ENCODE results near the gene USF2. TPM values are rescaled to one million over a fixed set of nuclear protein-coding genes. Genes with fewer than 3 reads are reported as not detected.

The USF2 gene
- polyA plus RNA-seq, 1 donor from 2014 or later, result 11.5 TPM

- Mint-ChIP-seq H3K4me3 (no peak overlapping the region), H3K27me3 (no peaks in the 10 kb centered on the region), H3K9me3 (no peaks in the 10 kb centered on the region), H3K27ac (no peak overlapping the region), H3K4me1 (peaks cover 17 to 21% (median 21%) of the 10 kb centered on the region in 3 donors), H3K36me3 (no peaks in the 10 kb centered on the region)
Observed at GRCh38 chr19:35304036-35304435, 35.3 kb downstream of the USF2 start.

- Mint-ChIP-seq H3K36me3 (no peaks in the 10 kb centered on the region), H3K27me3 (no peaks in the 10 kb centered on the region), H3K27ac (no peak overlapping the region), H3K9me3 (no peaks in the 10 kb centered on the region), H3K4me3 (peak overlapping the region in 1 of 4 donors; percentile 30), H3K4me1 (peaks cover 18 to 22% (median 21%) of the 10 kb centered on the region in 3 donors)
Observed at GRCh38 chr19:35305181-35305580, 36.4 kb downstream of the USF2 start.

GRCh38 chr19:35306473-35307246 lies 37.9 kb downstream of the USF2 start:
- no peaks in the 10 kb centered on the region for H3K27me3 Mint-ChIP-seq
- no peaks in the 10 kb centered on the region for H3K36me3 Mint-ChIP-seq
- peaks cover 18 to 23% (median 22%) of the 10 kb centered on the region in 3 donors for H3K4me1 Mint-ChIP-seq
- H3K27ac Mint-ChIP-seq, result peak overlapping the region in 2 of 3 donors; percentile 19 to 46
- peak overlapping the region in 2 of 4 donors; percentile 22 to 81 for H3K4me3 Mint-ChIP-seq
- no peaks in the 10 kb centered on the region for H3K9me3 Mint-ChIP-seq

- H3K27me3 Mint-ChIP-seq, result no peaks in the 10 kb centered on the region
- H3K4me1 Mint-ChIP-seq, result peaks cover 18 to 23% (median 22%) of the 10 kb centered on the region in 3 donors
- peak overlapping the region in 3 of 4 donors; percentile 30 to 87 (median 73) for H3K4me3 Mint-ChIP-seq
- H3K27ac Mint-ChIP-seq, result no peak overlapping the region
- H3K36me3 Mint-ChIP-seq, result no peaks in the 10 kb centered on the region
- no peaks in the 10 kb centered on the region for H3K9me3 Mint-ChIP-seq
Observed at GRCh38 chr19:35307931-35308330, 39.2 kb downstream of the USF2 start.

GRCh38 chr19:35308910-35309309 lies 40.1 kb downstream of the USF2 start:
- no peaks in the 10 kb centered on the region for H3K36me3 Mint-ChIP-seq
- peaks cover 18 to 22% (median 20%) of the 10 kb centered on the region in 3 donors for H3K4me1 Mint-ChIP-seq
- H3K4me3 Mint-ChIP-seq, result peak overlapping the region in 1 of 4 donors; percentile 52
- H3K9me3 Mint-ChIP-seq, result no peaks in the 10 kb centered on the region
- peak overlapping the region in 2 of 3 donors; percentile 9 to 71 for H3K27ac Mint-ChIP-seq
- no peaks in the 10 kb centered on the region for H3K27me3 Mint-ChIP-seq

GRCh38 chr19:35309481-35310279 lies 40.9 kb downstream of the USF2 start:
- Mint-ChIP-seq H3K4me3 (peak overlapping the region in 2 of 4 donors; percentile 8 to 22), H3K4me1 (peaks cover 20 to 23% (median 22%) of the 10 kb centered on the region in 3 donors), H3K27ac (no peak overlapping the region), H3K36me3 (no peaks in the 10 kb centered on the region), H3K27me3 (no peaks in the 10 kb centered on the region), H3K9me3 (no peaks in the 10 kb centered on the region)

GRCh38 chr19:35310331-35310730 lies 41.6 kb downstream of the USF2 start:
- H3K27ac Mint-ChIP-seq, result no peak overlapping the region
- H3K9me3 Mint-ChIP-seq, result no peaks in the 10 kb centered on the region
- peak overlapping the region in 1 of 4 donors; percentile 27 for H3K4me3 Mint-ChIP-seq
- no peaks in the 10 kb centered on the region for H3K27me3 Mint-ChIP-seq
- H3K36me3 Mint-ChIP-seq, result no peaks in the 10 kb centered on the region
- peaks cover 18 to 23% (median 22%) of the 10 kb centered on the region in 3 donors for H3K4me1 Mint-ChIP-seq

- H3K36me3 Mint-ChIP-seq, result no peaks in the 10 kb centered on the region
- no peaks in the 10 kb centered on the region for H3K9me3 Mint-ChIP-seq
- peaks cover 18 to 26% (median 23%) of the 10 kb centered on the region in 3 donors for H3K4me1 Mint-ChIP-seq
- no peak overlapping the region for H3K27ac Mint-ChIP-seq
- no peaks in the 10 kb centered on the region for H3K27me3 Mint-ChIP-seq
- no peak overlapping the region for H3K4me3 Mint-ChIP-seq
Observed at GRCh38 chr19:35310811-35311465, 42.2 kb downstream of the USF2 start.

GRCh38 chr19:35311901-35312665 lies 43.3 kb downstream of the USF2 start:
- Mint-ChIP-seq H3K27ac (no peak overlapping the region), H3K4me3 (peak overlapping the region in 1 of 4 donors; percentile 17), H3K4me1 (peaks cover 15 to 24% (median 18%) of the 10 kb centered on the region in 3 donors), H3K36me3 (no peaks in the 10 kb centered on the region), H3K9me3 (no peaks in the 10 kb centered on the region), H3K27me3 (no peaks in the 10 kb centered on the region)

GRCh38 chr19:35313587-35313986 lies 44.8 kb downstream of the USF2 start:
- H3K9me3 Mint-ChIP-seq, result no peaks in the 10 kb centered on the region
- H3K27ac Mint-ChIP-seq, result no peak overlapping the region
- H3K27me3 Mint-ChIP-seq, result no peaks in the 10 kb centered on the region
- no peaks in the 10 kb centered on the region for H3K36me3 Mint-ChIP-seq
- H3K4me1 Mint-ChIP-seq, result peaks cover 16 to 22% (median 21%) of the 10 kb centered on the region in 3 donors
- no peak overlapping the region for H3K4me3 Mint-ChIP-seq

GRCh38 chr19:35314031-35314430 lies 45.3 kb downstream of the USF2 start:
- H3K9me3 Mint-ChIP-seq, result no peaks in the 10 kb centered on the region
- peak overlapping the region in 2 of 4 donors; percentile 2 to 81 for H3K4me3 Mint-ChIP-seq
- no peak overlapping the region for H3K27ac Mint-ChIP-seq
- H3K4me1 Mint-ChIP-seq, result peaks cover 21 to 22% (median 21%) of the 10 kb centered on the region in 3 donors
- H3K36me3 Mint-ChIP-seq, result no peaks in the 10 kb centered on the region
- H3K27me3 Mint-ChIP-seq, result no peaks in the 10 kb centered on the region

GRCh38 chr19:35314858-35315470 lies 46.2 kb downstream of the USF2 start:
- Mint-ChIP-seq H3K4me1 (peaks cover 24 to 28% (median 26%) of the 10 kb centered on the region in 3 donors), H3K27ac (peak overlapping the region in 2 of 3 donors; percentile 56 to 87), H3K4me3 (no peak overlapping the region), H3K9me3 (no peaks in the 10 kb centered on the region), H3K36me3 (no peaks in the 10 kb centered on the region), H3K27me3 (no peaks in the 10 kb centered on the region)

GRCh38 chr19:35315883-35316282 lies 47.1 kb downstream of the USF2 start:
- Mint-ChIP-seq H3K4me3 (no peak overlapping the region), H3K27ac (no peak overlapping the region), H3K27me3 (no peaks in the 10 kb centered on the region), H3K4me1 (peaks cover 30 to 37% (median 33%) of the 10 kb centered on the region in 3 donors), H3K36me3 (no peaks in the 10 kb centered on the region), H3K9me3 (no peaks in the 10 kb centered on the region)

GRCh38 chr19:35316560-35316959 lies 47.8 kb downstream of the USF2 start:
- Mint-ChIP-seq H3K9me3 (no peaks in the 10 kb centered on the region), H3K4me3 (peak overlapping the region in 3 of 4 donors; percentile 15 to 70 (median 66)), H3K27ac (peak overlapping the region; percentile 67 to 83 (median 75)), H3K36me3 (no peaks in the 10 kb centered on the region), H3K27me3 (no peaks in the 10 kb centered on the region), H3K4me1 (peaks cover 34 to 43% (median 37%) of the 10 kb centered on the region in 3 donors)

Data from IgD-negative memory B cell (primary cell).